Kidney capillary endothelial cell (primary cell): ENCODE measurements around the gene EMID1.

Source experiments
- DNase-seq: peaks from one replicate; pipeline ENCODE4 v3.0.0-alpha.2; 2018; ENCODE audit warnings: low spot score

EMID1 gene

GRCh38 chr22:29260601-29261315 lies 55.1 kb downstream of the EMID1 start:
- no peak for DNase-seq

GRCh38 chr22:29263791-29264276 lies 58.1 kb downstream of the EMID1 start:
- DNase-seq = no peak

GRCh38 chr22:29265305-29265704 lies 59.6 kb downstream of the EMID1 start:
- DNase-seq = no peak

- DNase-seq = no peak
Measured at GRCh38 chr22:29265929-29266328, 60.2 kb downstream of the EMID1 start.

GRCh38 chr22:29266564-29267461 lies 61.1 kb downstream of the EMID1 start:
- DNase-seq = no peak

GRCh38 chr22:29267462-29267857 lies 61.8 kb downstream of the EMID1 start:
- no peak for DNase-seq

- peak; percentile 94 for DNase-seq
Measured at GRCh38 chr22:29267858-29268510, 62.3 kb downstream of the EMID1 start, which contains the start of the genes EWSR1 and RHBDD3. Gene EWSR1, plus strand, starts transcription at chr22:29268268. Its CDS starts 69 bp downstream, at chr22:29268337. Gene RHBDD3, minus strand, starts transcription at chr22:29267981. Its CDS starts 2,355 bp downstream, at chr22:29265626.

- peak; percentile 33 for DNase-seq
Measured at GRCh38 chr22:29268511-29269229, 63.0 kb downstream of the EMID1 start.

- no peak for DNase-seq
Measured at GRCh38 chr22:29269230-29269604, 63.5 kb downstream of the EMID1 start.

- DNase-seq = no peak
Measured at GRCh38 chr22:29269731-29270474, 64.2 kb downstream of the EMID1 start.

- DNase-seq = no peak
Measured at GRCh38 chr22:29270475-29271271, 65.0 kb downstream of the EMID1 start.

- no peak for DNase-seq
Measured at GRCh38 chr22:29272624-29273023, 66.9 kb downstream of the EMID1 start.

GRCh38 chr22:29275167-29275566 lies 69.5 kb downstream of the EMID1 start:
- DNase-seq = no peak

- DNase-seq = no peak
Measured at GRCh38 chr22:29275819-29276565, 70.3 kb downstream of the EMID1 start.

GRCh38 chr22:29277927-29278326 lies 72.2 kb downstream of the EMID1 start:
- DNase-seq = no peak

GRCh38 chr22:29284196-29284595 lies 78.5 kb downstream of the EMID1 start:
- no peak for DNase-seq

- no peak for DNase-seq
Measured at GRCh38 chr22:29288837-29289236, 83.1 kb downstream of the EMID1 start.

GRCh38 chr22:29290061-29290460 lies 84.4 kb downstream of the EMID1 start:
- DNase-seq = no peak

- DNase-seq = no peak
Measured at GRCh38 chr22:29291215-29291614, 85.5 kb downstream of the EMID1 start.
